HepG2 (cell line): ENCODE results near the gene SPATS2. TPM values are rescaled to one million over a fixed set of nuclear protein-coding genes. Genes with fewer than 3 reads are reported as not detected.

Source experiments
- ATAC-seq: fragments of 200-7000 bp; cut with Tn5 transposase; 3 replicates; pipeline ENCODE4 v1.9.1; 2020; ENCODE audit warnings: mild to moderate bottlenecking, moderate library complexity
- BruUV-seq: library from RNA; stranded (reverse); fragments of 400-500 nt; replicated peaks from 2 replicates; lab custom pipeline; 2021; lab: Mats Ljungman, UMichigan
- CTCF ChIA-PET: fragments of 300-600 bp; formaldehyde crosslinking; extraction: SDS; loops from one replicate; lab custom pipeline; 2021; ENCODE audit warnings: low total read pairs, inconsistent platforms, low intra/inter-chr PET ratio; lab: Yijun Ruan, JAX
- POLR2A ChIA-PET: fragments of 350-600 bp; sonication (Branson Sonifier 250); formaldehyde crosslinking; loops from one replicate; lab custom pipeline; 2020; ENCODE audit warnings: antibody characterized with exemption, inconsistent platforms; lab: Yijun Ruan, JAX
- DNase-seq: peaks from one replicate; pipeline ENCODE4 v3.0.0-alpha.2; 2015; ENCODE audit warnings: low spot score
- FAIRE-seq: peaks from 3 replicates; lab custom pipeline; 2011; peaks lifted over from hg19 to GRCh38; lab: Jason Lieb, UNC
- H2AFZ ChIP-seq: one replicate; pipeline ENCODE4 v1.6.1; 2011; ENCODE audit warnings: low read length, inconsistent platforms
- H3K27ac ChIP-seq: fragments of 300-600 bp; 3 replicates; pipeline ENCODE4 v1.8.0; 2011; ENCODE audit warnings: mixed run types, mild to moderate bottlenecking, mixed read lengths, low read length, inconsistent platforms; ENCODE audit not compliant: insufficient read depth; ENCODE audit errors: extremely low read length
- H3K27me3 ChIP-seq, 2 experiments: fragments of 200-600 bp in 1 of 2; 2 replicates in 1 of 2; 3 replicates in 1 of 2; pipeline versions ENCODE4 v1.6.0 to v1.8.0; 2011; ENCODE audit warnings: low read length in 2 of 2, mild to moderate bottlenecking in 2 of 2, moderate library complexity in 2 of 2, inconsistent platforms in 1 of 2; ENCODE audit not compliant: insufficient read depth in 2 of 2, control insufficient read depth in 1 of 2
- H3K36me3 ChIP-seq, 2 experiments: fragments of 200-600 bp in 1 of 2; replicated peaks in 1 of 2; 2 replicates in 1 of 2; 3 replicates in 1 of 2; pipeline versions ENCODE4 v1.5.1 to v1.8.0; 2011; ENCODE audit warnings: low read length in 2 of 2, inconsistent platforms in 1 of 2; ENCODE audit not compliant: insufficient read depth in 2 of 2, control insufficient read depth in 1 of 2
- H3K4me1 ChIP-seq: 2 replicates; pipeline ENCODE4 v1.5.1; 2012; ENCODE audit warnings: low read length, inconsistent platforms; ENCODE audit not compliant: insufficient read depth
- H3K4me2 ChIP-seq: 2 replicates; pipeline ENCODE4 v1.6.0; 2011; ENCODE audit warnings: low read depth, low read length, inconsistent platforms
- H3K4me3 ChIP-seq, 3 experiments: fragments of 200-600 bp in 1 of 3; sonication (generic), shearing (Covaris generic) in 1 of 3; replicated peaks in 1 of 3; 2 replicates each; pipeline ENCODE4 v1.5.1; 2011 to 2016; ENCODE audit warnings: low read length in 3 of 3, inconsistent platforms in 2 of 3, low read depth in 2 of 3, mild to moderate bottlenecking in 2 of 3, control low read depth in 1 of 3, mixed read lengths in 1 of 3; ENCODE audit not compliant: insufficient read depth in 1 of 3
- H3K79me2 ChIP-seq: one replicate; pipeline ENCODE4 v1.6.1; 2011; ENCODE audit warnings: low read length, inconsistent platforms; ENCODE audit not compliant: insufficient read depth
- H3K9ac ChIP-seq: 2 replicates; pipeline ENCODE4 v1.6.0; 2011; ENCODE audit warnings: mild to moderate bottlenecking, low read depth, low read length, inconsistent platforms; ENCODE audit not compliant: insufficient read depth
- H3K9me3 ChIP-seq: 2 replicates; pipeline ENCODE4 v1.5.1; 2012; ENCODE audit warnings: mild to moderate bottlenecking, low read length
- H4K20me1 ChIP-seq: 2 replicates; pipeline ENCODE4 v1.6.0; 2011; ENCODE audit warnings: inconsistent platforms, mild to moderate bottlenecking, low read length, moderate library complexity; ENCODE audit not compliant: insufficient read depth
- ARNT2 ChIP-seq: sonication (generic); formaldehyde crosslinking; IDR thresholded peaks from 2 replicates; pipeline ENCODE4 v1.8.0; 2022; ENCODE audit warnings: mild to moderate bottlenecking, low read depth, missing genetic modification reagents, moderate library complexity
- ATF2 ChIP-seq: sonication (generic); formaldehyde crosslinking; IDR thresholded peaks from 2 replicates; pipeline ENCODE4 v1.4.0; 2020; ENCODE audit warnings: missing genetic modification reagents
- ATF5 ChIP-seq: sonication (generic); formaldehyde crosslinking; IDR thresholded peaks from 2 replicates; pipeline ENCODE4 v1.4.0; 2020; ENCODE audit warnings: mild to moderate bottlenecking, low read depth, missing genetic modification reagents
- CTCF ChIP-seq: sonication (generic); formaldehyde crosslinking; IDR thresholded peaks from 2 replicates; pipeline ENCODE4 v1.5.0; 2020; ENCODE audit warnings: mild to moderate bottlenecking, missing genetic modification reagents, moderate library complexity
- ERF ChIP-seq: IDR thresholded peaks from 2 replicates; pipeline ENCODE4 v1.6.1; 2018; ENCODE audit warnings: missing biosample characterization, missing genetic modification reagents
- FUBP1 ChIP-seq: sonication (generic); formaldehyde crosslinking; IDR thresholded peaks from 2 replicates; pipeline ENCODE4 v1.5.1; 2020; ENCODE audit warnings: missing genetic modification reagents, mild to moderate bottlenecking, borderline replicate concordance
- KDM1A ChIP-seq: IDR thresholded peaks from 2 replicates; pipeline ENCODE4 v1.6.1; 2016; ENCODE audit warnings: missing compliant biosample characterization
- MTERF4 ChIP-seq: sonication (generic); formaldehyde crosslinking; IDR thresholded peaks from 2 replicates; pipeline ENCODE4 v1.8.0; 2023; ENCODE audit warnings: mild to moderate bottlenecking, missing genetic modification reagents
- SAP130 ChIP-seq: IDR thresholded peaks from 2 replicates; pipeline ENCODE4 v1.6.1; 2016; ENCODE audit warnings: low read depth
- SIN3A ChIP-seq: IDR thresholded peaks from 2 replicates; pipeline ENCODE4 v1.6.1; 2011; ENCODE audit warnings: low read depth, mild to moderate bottlenecking, control low read depth, low read length, borderline replicate concordance
- SMYD3 ChIP-seq: sonication (generic); formaldehyde crosslinking; IDR thresholded peaks from 2 replicates; pipeline ENCODE4 v1.8.1; 2023; ENCODE audit warnings: mild to moderate bottlenecking, missing genetic modification reagents
- TEAD3 ChIP-seq: optimal IDR thresholded peaks from 2 replicates; pipeline ENCODE3; 2016; ENCODE audit warnings: borderline replicate concordance
- TFAP4 ChIP-seq: sonication (generic); IDR thresholded peaks from 2 replicates; pipeline ENCODE4 v1.6.1; 2016; ENCODE audit warnings: low read depth, borderline replicate concordance
- ZBTB8A ChIP-seq: sonication (generic); formaldehyde crosslinking; IDR thresholded peaks from 2 replicates; pipeline ENCODE4 v1.4.0; 2020; ENCODE audit warnings: mild to moderate bottlenecking, low read depth, missing genetic modification reagents, borderline replicate concordance
- ZNF7 ChIP-seq: IDR thresholded peaks from 2 replicates; pipeline ENCODE4 v1.6.1; 2016; ENCODE audit warnings: missing biosample characterization, missing genetic modification reagents
- WGBS: methylation state at CpG from one replicate; pipeline ENCODE4 v1.1.6; 2017; ENCODE audit warnings: low lambda C conversion rate; 5-methylcytosine and 5-hydroxymethylcytosine counted together
- in situ Hi-C: cut with HindIII; loops from 2 replicates; pipeline ENCODE4 v1.10.0; 2017; ENCODE audit warnings: low pct_unique_long_range_greater_than_20kb; ENCODE audit not compliant: extremely low pct_ligation_motif_present
- intact Hi-C: fragments of 100-400 bp; cut with micrococcal nuclease; formaldehyde crosslinking; loops from one replicate; pipeline ENCODE4 v1.10.0; 2022; ENCODE audit not compliant: unreplicated experiment
- polyA plus RNA-seq, 8 experiments: library from polyadenylated mRNA; depleted of rRNA in 3 of 8; stranded (reverse) in 7 of 8; unstranded in 1 of 8; fragments of >200 nt; fragmentation: Illumina TruSeq in 4 of 8; extraction: Trizol in 4 of 8; gene quantifications; 2 replicates each; pipeline versions ENCODE4 v1.2.1 to v1.2.3, GENCODE V29; 2011 to 2016; ENCODE audit warnings: low read depth in 4 of 8, missing spikeins in 1 of 8, mixed read lengths in 1 of 8; ENCODE audit not compliant: insufficient read depth in 1 of 8
- total RNA-seq, 5 experiments: library from RNA; depleted of rRNA; stranded (reverse); fragments of >200 nt; fragmentation: Illumina TruSeq; extraction: Trizol; gene quantifications; 2 replicates each; pipeline ENCODE4 v1.2.3, GENCODE V29; 2016; ENCODE audit warnings: low read depth in 1 of 5

The SPATS2 gene
- total and polyA plus RNA-seq, 2 of the 13 experiments (the other 11 are each of a cell fraction or from before 2014, with no cell fraction given): 19.3 to 28.1 TPM

- H3K79me2 ChIP-seq: peaks cover 63% of the 10 kb centered on the region
- ATAC-seq (peak; percentile 45), DNase-seq (peak; percentile 41), FAIRE-seq (no peak)
- CTCF ChIA-PET: no interaction called here
- H3K27ac ChIP-seq: peak overlapping the region; percentile 35
- peaks cover 71% of the 10 kb centered on the region for H3K4me1 ChIP-seq
- H3K27me3 ChIP-seq: no peaks in the 10 kb centered on the region; a peak in 1 of 5 replicates
- POLR2A ChIA-PET: no interaction called here
- H3K4me2 ChIP-seq: peak overlapping the region; percentile 81
- peaks cover 3% of the 10 kb centered on the region; the same call in 1 of the 2 replicates for H4K20me1 ChIP-seq
- intact Hi-C loops: loop anchor here (10.0 kb wide), 1 partner anchor 55 kb away; no protein-coding TSS in a partner anchor
- peak overlapping the region; percentile 4 to 45 (median 7); a peak in 4 of 6 replicates for H3K4me3 ChIP-seq
- in situ Hi-C loops: loop anchor here (5.0 kb wide), 1 partner anchor 128 kb away; no protein-coding TSS in a partner anchor
- peak overlapping the region; percentile 89 for H3K9ac ChIP-seq
- BruUV-seq: no TSS peak
- H3K36me3 ChIP-seq: peaks cover 0 to 1% of the 10 kb centered on the region in 2 experiments; a peak in 2 of 5 replicates
- H2AFZ ChIP-seq: no peak overlapping the region
- H3K9me3 ChIP-seq: no peaks in the 10 kb centered on the region
- 52% methylated on average over 6 of the region's 6 CpGs for WGBS
- TF ChIP-seq ZBTB8A (CRISPR knock-in tag): no peak
- TF ChIP-seq TFAP4: peak; percentile 84
- peak; percentile 83 for TF ChIP-seq ZNF7 (CRISPR knock-in tag)
- TF ChIP-seq MTERF4 (CRISPR knock-in tag): no peak
- TF ChIP-seq ERF: 0 out of 2 replicates have a peak, but pooled peaks have one; percentile 13
- TF ChIP-seq TEAD3 (CRISPR knock-in tag): no peak
- TF ChIP-seq CTCF: 0 out of 2 replicates have a peak, but pooled peaks have one; percentile 18
- no peak for TF ChIP-seq KDM1A (CRISPR knock-in tag)
- TF ChIP-seq ARNT2 (CRISPR knock-in tag): no peak
- no peak for TF ChIP-seq ATF2 (CRISPR knock-in tag)
- no peak for TF ChIP-seq ATF5 (CRISPR knock-in tag)
- peak; percentile 28; the same call in 1 of the 2 replicates for TF ChIP-seq SAP130 (CRISPR knock-in tag)
- TF ChIP-seq SMYD3 (CRISPR knock-in tag): 0 out of 2 replicates have a peak, but pooled peaks have one; percentile 30
- 0 out of 2 replicates have a peak, but pooled peaks have one; percentile 51 for TF ChIP-seq SIN3A
- TF ChIP-seq FUBP1: no peak
Observed at GRCh38 chr12:49369411-49370145, 2.3 kb downstream of the SPATS2 start.
